Osteoblast (primary cell): ENCODE data around the gene TULP4. TPM values are rescaled to one million over a fixed set of nuclear protein-coding genes. Genes with fewer than 3 reads are reported as not detected.

Experiments used
- DNase-seq: peaks from one replicate; pipeline ENCODE4 v3.0.0; 2011; ENCODE audit warnings: low spot score, mixed read lengths; ENCODE audit not compliant: insufficient read length; ENCODE audit errors: missing footprints
- H2AFZ ChIP-seq: 2 replicates; pipeline ENCODE4 v1.6.0; 2011; ENCODE audit warnings: mild to moderate bottlenecking, low read length
- H3K27ac ChIP-seq: 2 replicates; pipeline ENCODE4 v1.5.1; 2011; ENCODE audit warnings: mild to moderate bottlenecking, low read depth, low read length, moderate library complexity
- H3K27me3 ChIP-seq: 2 replicates; pipeline ENCODE4 v1.6.0; 2012; ENCODE audit warnings: mild to moderate bottlenecking, control low read depth, inconsistent platforms, low read length, moderate library complexity; ENCODE audit not compliant: insufficient read depth
- H3K36me3 ChIP-seq: 2 replicates; pipeline ENCODE4 v1.5.1; 2011; ENCODE audit warnings: mild to moderate bottlenecking, low read length, control low read depth, moderate library complexity; ENCODE audit not compliant: insufficient read depth
- H3K4me1 ChIP-seq: 2 replicates; pipeline ENCODE4 v1.5.1; 2011; ENCODE audit warnings: mild to moderate bottlenecking, low read length, control low read depth, moderate library complexity; ENCODE audit not compliant: insufficient read depth
- H3K4me2 ChIP-seq: 2 replicates; pipeline ENCODE4 v1.6.0; 2011; ENCODE audit warnings: mild to moderate bottlenecking, low read length; ENCODE audit not compliant: insufficient read depth
- H3K4me3 ChIP-seq: fragments of 200-600 bp; sonication (generic); 3 replicates; pipeline ENCODE4 v1.5.1; 2012; ENCODE audit warnings: mild to moderate bottlenecking, low read length, inconsistent platforms; ENCODE audit not compliant: insufficient read depth
- H3K79me2 ChIP-seq: 2 replicates; pipeline ENCODE4 v1.6.0; 2012; ENCODE audit warnings: mild to moderate bottlenecking, low read length, control low read depth, inconsistent platforms; ENCODE audit not compliant: insufficient read depth
- H3K9me3 ChIP-seq: 2 replicates; pipeline ENCODE4 v1.5.1; 2011; ENCODE audit warnings: low read depth, low read length, control low read depth
- H4K20me1 ChIP-seq: 2 replicates; pipeline ENCODE4 v1.6.0; 2012; ENCODE audit warnings: mild to moderate bottlenecking, low read length, control low read depth; ENCODE audit not compliant: insufficient read depth
- CTCF ChIP-seq: IDR thresholded peaks from 2 replicates; pipeline ENCODE4 v1.5.1; 2011; ENCODE audit warnings: mild to moderate bottlenecking, low read depth, low read length, moderate library complexity; ENCODE audit errors: extremely low read depth
- total RNA-seq: library from RNA; depleted of rRNA; stranded (reverse); fragments of >200 nt; gene quantifications from 2 replicates; pipeline ENCODE4 v1.2.3, GENCODE V29; 2012

TULP4 gene
- total RNA-seq, 1 donor = 172 TPM

GRCh38 chr6:158419339-158419909 is 107.2 kb downstream of the TULP4 start:
- no peak for DNase-seq
- Histone ChIP-seq H3K27ac (no peak overlapping the region), H3K27me3 (no peaks in the 10 kb centered on the region), H3K4me1 (peaks cover 17% of the 10 kb centered on the region), H3K9me3 (no peaks in the 10 kb centered on the region), H3K36me3 (no peaks in the 10 kb centered on the region), H2AFZ (no peak overlapping the region), H3K4me2 (no peak overlapping the region), H4K20me1 (no peaks in the 10 kb centered on the region), H3K79me2 (no peaks in the 10 kb centered on the region), H3K4me3 (no peak overlapping the region)
- TF ChIP-seq CTCF = no peak

DNA sequence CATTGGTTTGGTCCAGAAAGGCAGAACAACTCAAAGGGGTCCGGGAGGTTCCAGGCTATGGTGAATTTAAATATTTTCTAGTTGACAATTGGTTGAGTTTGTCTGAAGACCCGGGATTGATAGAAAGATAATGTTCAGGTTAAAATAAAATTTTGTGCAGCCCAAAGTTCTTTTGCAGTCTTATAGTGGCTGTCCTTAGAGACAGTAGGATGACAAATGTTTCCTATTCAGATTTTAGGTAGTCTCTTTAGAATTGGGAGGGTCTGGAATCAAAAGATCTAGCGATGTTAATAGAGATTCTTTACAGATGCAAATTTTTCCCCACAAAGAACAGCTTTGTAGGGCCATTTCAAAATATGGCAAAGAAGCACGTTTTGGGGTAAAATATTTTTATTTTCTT is 109.1 kb downstream of the TULP4 start:
- peaks cover 17% of the 10 kb centered on the region for H3K4me1 ChIP-seq
- H3K4me2 ChIP-seq = no peak overlapping the region
- H3K9me3 ChIP-seq = no peaks in the 10 kb centered on the region
- no peaks in the 10 kb centered on the region for H3K27me3 ChIP-seq
- H2AFZ ChIP-seq = no peak overlapping the region
- no peaks in the 10 kb centered on the region for H3K79me2 ChIP-seq
- H3K36me3 ChIP-seq = no peaks in the 10 kb centered on the region
- DNase-seq = no peak
- TF ChIP-seq CTCF = no peak
- no peaks in the 10 kb centered on the region for H4K20me1 ChIP-seq
- no peak overlapping the region for H3K4me3 ChIP-seq
- no peak overlapping the region for H3K27ac ChIP-seq

- Histone ChIP-seq H3K9me3 (no peaks in the 10 kb centered on the region), H3K36me3 (no peaks in the 10 kb centered on the region), H3K27ac (no peak overlapping the region), H3K79me2 (no peaks in the 10 kb centered on the region), H2AFZ (no peak overlapping the region), H3K4me3 (no peak overlapping the region), H3K27me3 (no peaks in the 10 kb centered on the region), H3K4me1 (peaks cover 4% of the 10 kb centered on the region), H4K20me1 (no peaks in the 10 kb centered on the region), H3K4me2 (no peak overlapping the region)
- no peak for TF ChIP-seq CTCF
- no peak for DNase-seq
Observed at GRCh38 chr6:158422629-158423238, 110.5 kb downstream of the TULP4 start.

DNA sequence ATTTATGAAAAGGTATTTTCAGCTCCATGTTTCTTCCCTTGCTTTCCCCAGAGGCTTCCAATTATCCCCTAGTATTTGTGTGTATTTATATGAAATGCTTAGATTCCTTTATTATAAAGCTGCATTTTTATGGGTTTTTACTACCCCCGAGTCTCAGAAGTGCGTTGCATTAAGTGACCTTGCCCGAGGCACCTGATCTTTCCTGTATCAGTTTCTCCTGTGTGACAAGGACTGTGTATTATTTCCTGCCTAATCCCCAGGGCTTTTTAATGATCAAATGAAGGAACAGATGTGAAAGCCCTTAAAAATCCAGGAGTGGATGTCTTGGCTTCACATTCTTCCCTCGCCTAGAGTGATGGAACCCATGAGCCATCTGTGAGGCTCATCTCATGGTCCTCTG is 118.8 kb downstream of the TULP4 start:
- Histone ChIP-seq H3K9me3 (no peaks in the 10 kb centered on the region), H3K4me2 (no peak overlapping the region), H4K20me1 (no peaks in the 10 kb centered on the region), H3K4me1 (no peaks in the 10 kb centered on the region), H3K27ac (no peak overlapping the region), H3K79me2 (no peaks in the 10 kb centered on the region), H3K27me3 (no peaks in the 10 kb centered on the region), H3K36me3 (no peaks in the 10 kb centered on the region), H2AFZ (no peak overlapping the region), H3K4me3 (no peak overlapping the region)
- no peak for DNase-seq
- TF ChIP-seq CTCF = no peak
